Activated naive CD4-positive, alpha-beta T cell (primary cell): Measurements from ENCODE around the gene ANKS3.

Experiments used
- DNase-seq, 4 experiments: peaks; one replicate each; lab custom pipeline; 2025; lab: John Stamatoyannopoulos, UW

Gene ANKS3

GRCh38 chr16:4685776-4686496 lies 48.1 kb downstream of the ANKS3 start:
- no peak for DNase-seq

- no peak for DNase-seq
Observed at GRCh38 chr16:4685292-4685691, 48.8 kb downstream of the ANKS3 start.

GRCh38 chr16:4684763-4685162 lies 49.3 kb downstream of the ANKS3 start:
- DNase-seq, result no peak

DNA sequence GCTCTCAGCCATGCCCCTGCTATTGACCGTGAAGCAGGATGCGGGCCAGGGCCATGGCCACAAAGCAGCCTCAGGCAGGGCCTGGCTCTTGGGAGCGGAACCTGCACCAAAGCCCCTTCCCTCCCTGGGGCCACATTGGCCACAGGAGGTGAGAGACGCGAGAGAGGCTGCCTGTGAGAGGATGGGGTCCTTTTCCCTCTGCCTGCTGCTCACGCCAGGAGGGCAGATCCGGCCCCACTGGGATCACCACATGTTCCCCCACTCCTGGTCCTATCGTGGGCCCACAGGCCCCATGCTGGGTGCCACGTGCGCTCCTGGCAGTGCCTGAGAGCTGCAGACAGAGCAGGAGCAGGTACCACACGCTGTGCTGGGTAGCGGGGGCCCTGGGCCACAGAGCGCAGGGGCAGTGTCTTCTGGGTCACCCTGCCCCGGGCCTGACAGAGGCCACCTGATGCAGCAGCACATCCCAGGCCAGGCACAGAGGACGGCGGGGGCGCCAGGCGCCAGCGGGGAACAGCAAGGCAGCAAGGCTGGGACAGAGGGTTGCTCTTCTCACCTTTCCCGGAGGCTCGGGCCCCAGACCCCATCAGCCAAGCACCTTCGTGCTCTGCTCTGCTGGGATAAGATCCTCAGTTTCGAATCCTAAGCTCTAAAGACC lies 49.9 kb downstream of the ANKS3 start:
- DNase-seq, result no peak

- no peak for DNase-seq
Observed at GRCh38 chr16:4683255-4684057, 50.6 kb downstream of the ANKS3 start.

DNA sequence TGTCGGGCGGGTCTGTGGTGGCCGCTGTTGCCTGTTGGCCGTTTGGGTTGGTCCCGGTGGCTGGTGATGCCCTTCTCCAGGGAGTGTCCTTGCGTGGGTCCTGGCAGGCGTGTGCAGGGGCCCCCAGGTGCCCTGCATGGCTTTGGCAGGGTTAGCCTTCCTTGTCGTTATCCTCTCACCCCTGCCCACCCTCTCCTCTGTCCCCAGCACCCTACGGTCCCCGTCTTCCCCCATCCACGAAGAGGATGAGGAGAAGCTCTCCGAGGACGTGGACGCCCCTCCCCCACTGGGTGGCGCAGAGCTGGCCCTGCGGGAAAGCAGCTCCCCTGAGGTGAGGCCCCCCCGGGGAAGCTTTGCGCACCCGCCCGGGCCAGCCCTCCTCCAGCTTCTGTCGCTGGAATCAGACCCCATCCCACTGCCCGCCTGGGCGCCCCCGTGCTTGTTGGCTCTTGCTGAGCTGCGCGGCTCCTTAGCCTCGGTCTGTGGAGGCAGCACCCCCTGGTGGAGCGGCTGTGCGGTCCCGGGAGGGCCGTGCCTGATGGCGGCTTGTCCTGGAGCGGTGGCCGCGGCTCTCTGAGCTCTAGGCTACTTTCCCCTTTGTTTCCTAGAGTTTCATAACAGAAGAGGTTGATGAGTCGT lies 51.3 kb downstream of the ANKS3 start:
- DNase-seq, result peak in 1 of 4 experiments; percentile 26

DNA sequence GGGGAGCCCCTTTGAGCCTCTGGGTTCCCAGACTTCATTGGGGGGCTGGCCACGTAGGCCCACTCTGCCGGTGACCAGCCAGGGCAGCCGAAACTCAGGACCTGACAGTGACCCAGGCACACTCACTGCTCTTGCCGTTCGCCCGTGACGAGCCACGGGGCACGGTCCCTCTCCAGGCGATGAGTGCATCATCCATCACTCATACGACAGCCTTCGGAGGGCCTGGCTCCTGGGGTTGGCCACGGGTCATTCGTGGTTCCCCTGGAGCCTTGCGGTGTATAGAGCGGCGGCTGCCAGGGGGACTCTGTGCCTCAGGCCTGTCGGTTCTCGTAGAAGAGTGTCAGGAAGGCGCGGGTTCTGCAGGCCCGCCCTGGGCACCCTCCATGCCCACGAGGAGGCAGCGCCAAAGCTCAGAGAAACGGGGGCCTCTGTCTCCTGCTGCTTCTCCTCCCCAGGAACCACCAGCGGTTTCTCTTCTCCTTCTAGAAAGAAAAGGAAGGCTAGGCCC lies 51.9 kb downstream of the ANKS3 start:
- DNase-seq, result no peak

- DNase-seq, result no peak
Observed at GRCh38 chr16:4681471-4682083, 52.5 kb downstream of the ANKS3 start.

DNA sequence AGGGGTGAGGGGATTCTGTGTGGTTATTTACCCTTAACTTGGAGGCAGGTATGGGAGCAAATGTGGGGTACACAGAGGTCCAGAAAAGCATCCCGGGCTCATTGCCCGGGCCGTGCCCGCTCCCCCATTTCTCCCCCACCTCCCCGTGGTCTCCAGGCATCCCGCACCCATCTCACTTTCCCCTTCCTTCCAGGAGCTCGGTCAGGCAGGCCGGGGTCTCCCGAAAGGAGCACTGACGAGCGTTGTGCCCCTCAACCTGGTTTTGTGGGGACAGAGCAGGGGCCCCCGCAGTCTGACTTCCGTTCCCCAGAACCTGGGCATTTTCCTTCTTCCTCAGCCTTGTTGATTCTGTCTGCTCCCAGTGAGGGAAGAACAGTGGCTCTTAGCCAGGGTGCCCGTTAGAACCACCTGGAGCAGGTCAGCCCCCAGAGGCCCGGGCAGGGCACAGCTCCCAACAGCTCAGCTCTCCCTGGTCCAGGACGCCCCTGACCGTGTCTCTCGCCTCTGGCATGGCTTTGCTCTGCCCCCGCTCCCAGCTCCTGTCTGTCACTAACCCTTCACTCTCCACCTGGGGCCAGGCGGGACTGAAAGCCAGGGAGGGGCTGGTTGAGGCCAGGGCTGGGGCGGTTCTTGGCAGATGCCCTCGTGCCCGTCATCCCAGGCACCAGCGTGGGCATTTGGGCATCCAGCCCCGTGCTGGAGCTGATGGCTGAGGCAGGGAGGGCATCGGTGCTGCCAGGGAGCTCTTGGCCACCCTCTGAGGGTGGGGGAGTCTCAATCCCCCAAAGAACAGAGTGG lies 53.2 kb downstream of the ANKS3 start:
- no peak for DNase-seq

DNA sequence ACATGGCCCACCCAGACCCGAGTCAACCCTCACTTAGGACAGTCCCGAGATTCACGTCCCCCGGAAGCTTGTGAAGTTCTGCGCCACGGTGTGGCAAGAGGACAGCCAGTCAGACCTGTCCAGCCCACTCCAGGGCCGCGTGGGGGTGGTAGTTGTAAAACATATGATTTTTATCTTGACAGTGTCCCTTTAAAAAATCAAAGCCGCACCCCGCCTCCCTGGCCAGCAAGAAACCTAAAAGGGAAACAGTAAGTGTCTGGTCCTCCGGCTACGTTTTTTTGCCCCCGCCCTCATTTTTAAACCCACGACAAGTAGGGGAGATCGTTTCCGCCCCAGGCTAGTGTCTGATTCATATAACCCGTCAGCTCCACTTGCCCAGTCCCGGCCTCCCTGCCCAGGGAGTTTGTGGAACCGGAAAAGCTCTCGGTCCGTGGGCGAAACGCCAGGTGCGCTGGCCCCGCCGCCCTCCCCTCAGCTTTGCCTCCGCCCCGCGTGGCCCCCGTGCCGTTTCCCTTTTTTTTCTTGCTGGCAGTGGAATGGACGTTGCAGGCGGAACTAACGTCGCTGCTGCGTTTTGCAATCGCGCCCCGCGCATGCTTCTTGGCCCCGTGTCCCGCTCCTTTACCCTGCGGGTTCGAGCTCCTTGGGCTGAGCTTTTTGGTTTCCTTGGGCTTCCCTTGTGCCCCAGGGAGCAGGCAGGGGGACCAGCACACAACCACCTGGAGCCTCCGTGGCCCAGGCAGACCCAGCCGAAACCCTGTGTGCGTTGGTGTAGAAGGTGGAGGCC lies 54.0 kb downstream of the ANKS3 start:
- no peak for DNase-seq

- no peak for DNase-seq
Observed at GRCh38 chr16:4679156-4679849, 54.8 kb downstream of the ANKS3 start.

DNA sequence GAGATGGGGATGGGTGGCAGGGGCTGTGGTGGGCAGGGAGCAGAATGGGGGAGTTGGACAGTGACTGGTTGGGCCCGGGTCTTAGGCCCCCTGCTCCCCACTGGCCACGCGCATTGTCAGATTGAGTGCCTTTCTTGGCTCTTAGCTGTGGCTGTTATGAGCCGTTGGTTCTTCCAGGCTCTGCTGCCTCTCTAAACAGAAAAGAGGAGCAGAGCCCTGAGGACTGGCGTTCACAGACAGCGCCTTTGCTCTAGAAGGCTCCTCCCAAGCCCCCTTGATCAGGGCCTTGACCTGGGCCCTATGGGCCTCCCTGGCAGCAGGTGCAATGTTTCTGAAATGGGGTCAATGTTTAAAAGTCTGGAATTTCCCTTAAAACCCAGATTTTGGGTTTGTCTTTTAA lies 55.5 kb downstream of the ANKS3 start:
- DNase-seq, result no peak

DNA sequence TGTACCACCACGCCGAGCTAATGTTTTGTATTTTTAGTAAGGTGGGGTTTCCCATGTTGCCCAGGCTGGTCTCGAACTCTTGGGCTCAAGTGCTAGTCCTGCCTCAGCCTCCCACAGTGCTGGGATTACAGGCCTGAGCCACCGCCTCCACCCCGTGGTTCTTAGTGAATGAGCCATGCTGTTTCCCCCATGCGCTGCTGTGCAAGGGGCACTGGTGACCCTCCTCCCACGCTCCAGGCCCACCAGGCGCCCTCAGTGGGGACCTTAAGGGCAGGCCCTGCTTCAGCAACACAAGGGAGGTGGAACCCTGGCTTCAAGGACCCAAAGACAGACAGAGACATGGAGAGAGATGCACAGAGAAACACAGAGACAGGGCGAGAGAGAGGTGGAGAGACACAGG lies 56.1 kb downstream of the ANKS3 start:
- no peak for DNase-seq

- no peak for DNase-seq
Observed at GRCh38 chr16:4677390-4677789, 56.7 kb downstream of the ANKS3 start.

DNA sequence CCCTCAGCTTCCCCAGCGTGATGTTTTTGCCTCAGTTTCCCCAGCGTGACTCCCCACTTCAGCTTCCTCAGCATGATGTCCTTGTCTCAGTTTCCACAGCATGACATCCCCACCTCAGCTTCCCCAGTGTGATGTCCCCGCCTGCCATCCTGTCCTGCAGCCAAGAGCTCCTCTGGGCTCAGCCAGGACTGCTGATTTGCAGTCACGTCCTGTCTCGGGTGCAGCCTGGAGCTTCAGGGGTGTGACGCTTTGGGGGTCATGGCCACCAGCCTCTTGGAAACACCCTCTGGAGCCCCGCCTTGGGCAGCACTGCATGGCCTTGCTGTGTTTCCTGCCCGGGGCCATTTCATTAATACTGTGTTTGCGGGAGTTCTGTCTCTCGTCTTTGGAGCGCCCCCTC lies 57.2 kb downstream of the ANKS3 start:
- DNase-seq, result no peak

DNA sequence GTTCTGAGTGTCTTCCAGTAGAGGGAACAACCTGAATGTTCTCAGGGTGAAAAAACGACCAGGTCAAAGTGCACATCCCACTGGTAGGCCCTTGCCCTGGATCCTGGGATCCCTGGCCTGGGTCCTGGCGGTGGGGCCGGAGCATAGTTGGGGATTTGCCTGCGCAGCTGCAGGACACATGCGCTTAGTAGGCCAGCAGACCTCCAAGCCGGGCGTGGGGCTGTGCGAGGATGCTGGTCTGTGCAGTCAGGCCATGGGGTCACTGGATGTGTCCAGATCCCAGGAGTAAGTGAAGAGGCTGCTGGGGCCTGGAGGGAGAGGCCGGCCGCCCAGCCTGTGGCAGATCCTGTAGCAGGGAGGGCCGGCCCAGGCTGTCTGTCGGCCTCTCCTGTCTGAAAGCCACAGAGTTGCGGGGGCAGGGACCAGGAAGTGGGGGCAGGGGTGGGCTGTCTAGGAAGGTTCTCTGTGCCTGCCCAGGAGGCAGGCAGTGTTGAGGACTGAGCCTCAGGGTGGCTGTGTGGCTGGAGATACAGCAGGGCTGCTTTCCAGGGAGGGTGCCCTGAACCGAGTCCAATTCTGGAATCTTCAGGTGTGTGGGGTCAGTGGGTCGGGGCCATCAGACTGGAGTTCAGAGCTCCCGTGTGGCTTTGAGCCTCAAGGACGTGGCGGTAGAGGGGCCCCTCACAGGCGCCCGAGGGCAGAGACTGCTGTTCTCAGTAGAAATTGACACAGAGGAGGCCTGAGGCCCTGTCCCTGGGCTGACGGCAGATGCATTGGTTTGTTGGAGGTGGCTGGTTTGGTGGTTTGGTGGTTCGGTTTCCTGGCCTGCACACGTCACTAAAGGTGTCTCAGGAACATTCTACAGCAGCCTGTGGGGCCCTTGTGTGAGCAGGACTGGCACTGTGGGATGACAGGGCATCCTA lies 57.9 kb downstream of the ANKS3 start:
- peak in 2 of 4 experiments; percentile 27 to 46 for DNase-seq

GRCh38 chr16:4674926-4675530 lies 59.0 kb downstream of the ANKS3 start:
- DNase-seq, result no peak
